Hepatocyte (in vitro differentiated cells): ENCODE measurements around the gene ADPGK. TPM values are rescaled to one million over a fixed set of nuclear protein-coding genes. Genes with fewer than 3 reads are reported as not detected.

Source experiments
- DNase-seq: peaks from one replicate; pipeline ENCODE4 v3.0.0-alpha.2; 2016; ENCODE audit warnings: low spot score
- H2AFZ ChIP-seq: fragments of 200-600 bp; sonication (generic); 2 replicates; pipeline ENCODE4 v1.6.0; 2016; ENCODE audit warnings: antibody characterized with exemption, mild to moderate bottlenecking
- H3K27ac ChIP-seq: fragments of 200-600 bp; sonication (generic); 2 replicates; pipeline ENCODE4 v1.5.1; 2016; ENCODE audit warnings: mild to moderate bottlenecking
- H3K27me3 ChIP-seq: fragments of 200-600 bp; sonication (generic); 2 replicates; pipeline ENCODE4 v1.6.1; 2016
- H3K36me3 ChIP-seq: fragments of 200-600 bp; sonication (generic); replicated peaks from 2 replicates; pipeline ENCODE4 v1.5.1; 2016; ENCODE audit warnings: low read depth; ENCODE audit not compliant: insufficient read depth
- H3K4me1 ChIP-seq: fragments of 200-600 bp; sonication (generic); 2 replicates; pipeline ENCODE4 v1.5.1; 2016; ENCODE audit warnings: mild to moderate bottlenecking, moderate library complexity; ENCODE audit not compliant: insufficient read depth
- H3K4me2 ChIP-seq: fragments of 200-600 bp; sonication (generic); 2 replicates; pipeline ENCODE4 v1.6.0; 2016
- H3K4me3 ChIP-seq: fragments of 200-600 bp; sonication (generic); 2 replicates; pipeline ENCODE4 v1.5.1; 2016; ENCODE audit warnings: mild to moderate bottlenecking
- H3K79me2 ChIP-seq: fragments of 200-600 bp; sonication (generic); 2 replicates; pipeline ENCODE4 v1.6.0; 2017; ENCODE audit warnings: mild to moderate bottlenecking
- H3K9me2 ChIP-seq: fragments of 200-600 bp; sonication (generic); replicated peaks from 2 replicates; pipeline ENCODE4 v1.6.0; 2017; ENCODE audit warnings: mild to moderate bottlenecking; ENCODE audit not compliant: insufficient read depth
- H3K9me3 ChIP-seq: fragments of 200-600 bp; sonication (generic); 2 replicates; pipeline ENCODE4 v1.5.1; 2016; ENCODE audit warnings: low read depth, mild to moderate bottlenecking
- H4K20me1 ChIP-seq: fragments of 200-600 bp; sonication (generic); 2 replicates; pipeline ENCODE4 v1.6.0; 2016; ENCODE audit warnings: mild to moderate bottlenecking; ENCODE audit not compliant: insufficient read depth, poor library complexity, severe bottlenecking
- CTCF ChIP-seq: fragments of 200-600 bp; sonication (generic); IDR thresholded peaks from 2 replicates; pipeline ENCODE4 v1.5.1; 2016; ENCODE audit warnings: antibody characterized with exemption, mild to moderate bottlenecking; ENCODE audit not compliant: poor library complexity
- EZH2 ChIP-seq: fragments of 200-600 bp; sonication (generic); IDR thresholded peaks from 2 replicates; pipeline ENCODE4 v1.6.1; 2016; ENCODE audit warnings: antibody characterized with exemption, mild to moderate bottlenecking, borderline replicate concordance
- EZH2phosphoT487 ChIP-seq: fragments of 200-600 bp; sonication (generic); IDR thresholded peaks from one replicate; pipeline ENCODE4 v1.6.1; 2018; ENCODE audit warnings: antibody characterized with exemption, mild to moderate bottlenecking, low read depth, moderate library complexity; ENCODE audit not compliant: unreplicated experiment, severe bottlenecking
- WGBS: methylation state at CpG from one replicate; pipeline ENCODE4 v1.1.6; 2016; ENCODE audit warnings: low lambda C conversion rate; ENCODE audit errors: missing lambda C conversion rate; 5-methylcytosine and 5-hydroxymethylcytosine counted together
- polyA plus RNA-seq: library from polyadenylated mRNA; unstranded; fragments of >200 nt; fragmentation: Nextera tagmentation; extraction: Ambion mirVana; gene quantifications from 2 replicates; pipeline ENCODE4 v1.2.1, GENCODE V29; 2016
- total RNA-seq: library from RNA; depleted of rRNA; stranded (reverse); fragments of >200 nt; gene quantifications from 2 replicates; pipeline ENCODE4 v1.2.3, GENCODE V29; 2014

ADPGK gene
- total and polyA plus RNA-seq, 2 experiments from 2014 or later, result 59.2 to 67.3 TPM

GRCh38 chr15:72770673-72771328, 12.8 kb downstream of the ADPGK start:
- no peak overlapping the region for H3K4me2 ChIP-seq
- H2AFZ ChIP-seq, result no peak overlapping the region
- H3K36me3 ChIP-seq, result peaks cover 8% of the 10 kb centered on the region
- no peaks in the 10 kb centered on the region for H3K27me3 ChIP-seq
- DNase-seq, result no peak
- TF ChIP-seq EZH2 (no peak), EZH2phosphoT487 (no peak), CTCF (no peak)
- no peaks in the 10 kb centered on the region for H3K4me1 ChIP-seq
- no peaks in the 10 kb centered on the region for H4K20me1 ChIP-seq
- peaks cover 17% of the 10 kb centered on the region for H3K9me3 ChIP-seq
- no peak overlapping the region for H3K4me3 ChIP-seq
- WGBS, result 85% methylated on average over 6 of the region's 6 CpGs
- no peak overlapping the region for H3K27ac ChIP-seq
- H3K9me2 ChIP-seq, result no peaks in the 10 kb centered on the region
- peaks cover 32% of the 10 kb centered on the region for H3K79me2 ChIP-seq

GRCh38 chr15:72766780-72767179, 16.8 kb downstream of the ADPGK start:
- H3K36me3 ChIP-seq, result peaks cover 8% of the 10 kb centered on the region
- H3K4me2 ChIP-seq, result no peak overlapping the region
- H3K27ac ChIP-seq, result no peak overlapping the region
- no peak overlapping the region for H2AFZ ChIP-seq
- no peaks in the 10 kb centered on the region for H3K27me3 ChIP-seq
- H3K9me2 ChIP-seq, result no peaks in the 10 kb centered on the region
- TF ChIP-seq CTCF, result no peak
- no peak for TF ChIP-seq EZH2
- TF ChIP-seq EZH2phosphoT487, result no peak
- no peak overlapping the region for H3K4me3 ChIP-seq
- whole genome bisulfite sequencing, result 97% methylated on average over 2 of the region's 2 CpGs
- H4K20me1 ChIP-seq, result no peaks in the 10 kb centered on the region
- no peaks in the 10 kb centered on the region for H3K4me1 ChIP-seq
- no peak for DNase-seq
- peaks cover 17% of the 10 kb centered on the region for H3K9me3 ChIP-seq
- H3K79me2 ChIP-seq, result peaks cover 28% of the 10 kb centered on the region

GRCh38 chr15:72766025-72766424, 17.5 kb downstream of the ADPGK start:
- Histone ChIP-seq H3K79me2 (peaks cover 28% of the 10 kb centered on the region), H3K4me3 (no peak overlapping the region), H3K27ac (no peak overlapping the region), H3K4me2 (no peak overlapping the region), H3K4me1 (no peaks in the 10 kb centered on the region), H3K36me3 (peaks cover 8% of the 10 kb centered on the region), H3K9me3 (peaks cover 17% of the 10 kb centered on the region), H3K27me3 (no peaks in the 10 kb centered on the region), H2AFZ (no peak overlapping the region), H4K20me1 (no peaks in the 10 kb centered on the region), H3K9me2 (no peaks in the 10 kb centered on the region)
- WGBS, result 98% methylated on average over 2 of the region's 2 CpGs
- TF ChIP-seq CTCF (no peak), EZH2 (no peak), EZH2phosphoT487 (no peak)
- no peak for DNase-seq
